Keratinocyte (primary cell): ENCODE data around the gene PIM2. TPM values are rescaled to one million over a fixed set of nuclear protein-coding genes. Genes with fewer than 3 reads are reported as not detected.
"Not testable (repeated sequence)": the region's sequence is repeated elsewhere in the genome, so short reads cannot be mapped to it uniquely, and the experiment has no call there.

Experiments used
- DNase-seq: peaks from one replicate; pipeline ENCODE4 v3.0.0-alpha.2; 2011; ENCODE audit warnings: low read depth, missing footprints, low spot score
- FAIRE-seq: peaks from 2 replicates; lab custom pipeline; 2011; peaks lifted over from hg19 to GRCh38; lab: Jason Lieb, UNC
- H2AFZ ChIP-seq: 2 replicates; pipeline ENCODE4 v1.6.0; 2012; ENCODE audit warnings: low read length, control low read depth, inconsistent platforms; ENCODE audit not compliant: control insufficient read depth
- H3K27ac ChIP-seq: 2 replicates; pipeline ENCODE4 v1.5.1; 2011; ENCODE audit warnings: low read length; ENCODE audit not compliant: control insufficient read depth, insufficient read depth
- H3K27me3 ChIP-seq: 3 replicates; pipeline ENCODE4 v1.6.0; 2011; ENCODE audit warnings: low read length; ENCODE audit not compliant: control insufficient read depth, insufficient read depth; ENCODE audit errors: extremely low read depth
- H3K36me3 ChIP-seq, 2 experiments: 2 replicates in 1 of 2; 3 replicates in 1 of 2; pipeline ENCODE4 v1.5.1; 2011; ENCODE audit warnings: low read length in 2 of 2, mild to moderate bottlenecking in 1 of 2; ENCODE audit not compliant: control insufficient read depth in 2 of 2, insufficient read depth in 2 of 2; ENCODE audit errors: extremely low read depth in 1 of 2
- H3K4me1 ChIP-seq: 3 replicates; pipeline ENCODE4 v1.5.1; 2011; ENCODE audit warnings: low read length; ENCODE audit not compliant: control insufficient read depth, insufficient read depth; ENCODE audit errors: extremely low read depth
- H3K4me2 ChIP-seq: 3 replicates; pipeline ENCODE4 v1.6.0; 2011; ENCODE audit warnings: low read depth, low read length; ENCODE audit not compliant: control insufficient read depth, insufficient read depth; ENCODE audit errors: extremely low read depth
- H3K4me3 ChIP-seq, 3 experiments: fragments of 200-600 bp in 1 of 3; sonication (generic) in 1 of 3; 2 replicates in 2 of 3; 3 replicates in 1 of 3; pipeline ENCODE4 v1.5.1; 2011 to 2016; ENCODE audit warnings: low read length in 3 of 3, mild to moderate bottlenecking in 3 of 3, control low read depth in 2 of 3, inconsistent platforms in 1 of 3, low read depth in 1 of 3, mixed read lengths in 1 of 3, mixed run types in 1 of 3, moderate library complexity in 1 of 3; ENCODE audit not compliant: control insufficient read depth in 2 of 3, insufficient read depth in 2 of 3; ENCODE audit errors: extremely low read depth in 1 of 3
- H3K79me2 ChIP-seq: 2 replicates; pipeline ENCODE4 v1.6.0; 2012; ENCODE audit warnings: low read length; ENCODE audit not compliant: control insufficient read depth, insufficient read depth
- H3K9ac ChIP-seq: 3 replicates; pipeline ENCODE4 v1.6.0; 2011; ENCODE audit warnings: low read length; ENCODE audit not compliant: control insufficient read depth, insufficient read depth; ENCODE audit errors: extremely low read depth
- H3K9me1 ChIP-seq: 3 replicates; pipeline ENCODE4 v1.6.0; 2011; ENCODE audit warnings: low read length; ENCODE audit not compliant: control insufficient read depth, insufficient read depth; ENCODE audit errors: extremely low read depth
- H3K9me3 ChIP-seq: 2 replicates; pipeline ENCODE4 v1.5.1; 2012; ENCODE audit warnings: low read depth, low read length; ENCODE audit not compliant: control insufficient read depth
- H4K20me1 ChIP-seq: 3 replicates; pipeline ENCODE4 v1.6.0; 2011; ENCODE audit warnings: low read length; ENCODE audit not compliant: control insufficient read depth, insufficient read depth; ENCODE audit errors: extremely low read depth
- CTCF ChIP-seq, 3 experiments: IDR thresholded peaks in 1 of 3; conservative IDR thresholded peaks in 1 of 3; optimal IDR thresholded peaks in 1 of 3; 2 replicates in 2 of 3; 3 replicates in 1 of 3; pipeline versions ENCODE3 to v1.5.1; 2011; ENCODE audit warnings: low read length in 3 of 3, mild to moderate bottlenecking in 3 of 3, moderate library complexity in 2 of 3, control low read depth in 1 of 3, inconsistent platforms in 1 of 3; ENCODE audit not compliant: insufficient read depth in 2 of 3; ENCODE audit errors: extremely low read depth in 1 of 3
- EZH2 ChIP-seq: IDR thresholded peaks from one replicate; pipeline ENCODE4 v1.6.1; 2012; ENCODE audit warnings: inconsistent platforms, mild to moderate bottlenecking, low read length, moderate library complexity
- dilution Hi-C: fragments of 300-500 bp; cut with MboI; formaldehyde crosslinking; loops from one replicate; pipeline ENCODE4 v1.7.0; 2020; ENCODE audit warnings: low sequenced_read_pairs; ENCODE audit not compliant: extremely low pct_ligation_motif_present
- polyA plus RNA-seq, 5 experiments: library from polyadenylated mRNA; depleted of rRNA in 3 of 5; stranded (reverse) in 3 of 5; stranded (forward) in 1 of 5; unstranded in 1 of 5; fragments of >200 nt; gene quantifications; 1 replicate in 1 of 5; 2 replicates in 3 of 5; 3 replicates in 1 of 5; pipeline versions ENCODE4 v1.2.1 to v1.2.3, GENCODE V29; 2011 to 2012; ENCODE audit warnings: missing spikeins in 2 of 5, low read depth in 1 of 5, low replicate concordance in 1 of 5

The PIM2 gene
- polyA plus RNA-seq, 1 donor (not counting 4 experiments of a cell fraction or from before 2014, with no cell fraction given): 9.9 TPM

- peak overlapping the region; percentile 41 to 63 (median 57) for H3K4me3 ChIP-seq
- no peaks in the 10 kb centered on the region for H3K9me1 ChIP-seq
- dilution Hi-C loops: no loop called here
- peaks cover 4% of the 10 kb centered on the region for H3K79me2 ChIP-seq
- no peaks in the 10 kb centered on the region for H3K27me3 ChIP-seq
- no peaks in the 10 kb centered on the region for H4K20me1 ChIP-seq
- no peak overlapping the region for H3K27ac ChIP-seq
- FAIRE-seq (no peak), DNase-seq (no peak)
- H2AFZ ChIP-seq: peak overlapping the region; percentile 78
- no peak for TF ChIP-seq CTCF (optimal IDR thresholded peaks at IDR 0.05 in 1 of 3, IDR thresholded peaks at IDR 0.05 in 1 of 3, conservative IDR thresholded peaks at IDR 0.05 in 1 of 3; ENCODE audit: extremely low read depth in 1 of 3, insufficient read depth in 2 of 3, low read length in 3 of 3)
- no peak for TF ChIP-seq EZH2
- H3K36me3 ChIP-seq: no peaks in the 10 kb centered on the region
- peak overlapping the region; percentile 13 for H3K9ac ChIP-seq
- H3K4me1 ChIP-seq: no peaks in the 10 kb centered on the region
- no peaks in the 10 kb centered on the region for H3K9me3 ChIP-seq
- H3K4me2 ChIP-seq: peak overlapping the region; percentile 63
These were observed 27.9 kb downstream of the PIM2 start for GRCh38 chrX:48890934-48891401.

- H2AFZ ChIP-seq: peak overlapping the region; percentile 78
- dilution Hi-C loops: no loop called here
These were observed 28.4 kb downstream of the PIM2 start for GRCh38 chrX:48890296-48890925.

GRCh38 chrX:48886586-48886985 is 32.2 kb downstream of the PIM2 start:
- H3K4me3 ChIP-seq, H3K4me2 ChIP-seq, H3K9me3 ChIP-seq, FAIRE-seq, H3K9me1 ChIP-seq, H3K4me1 ChIP-seq, H3K79me2 ChIP-seq, dilution Hi-C loops, H2AFZ ChIP-seq, H3K27ac ChIP-seq, H3K36me3 ChIP-seq, H3K27me3 ChIP-seq, DNase-seq, H3K9ac ChIP-seq, H4K20me1 ChIP-seq: not testable (repeated sequence)

More at GRCh38 chrX:48890296-48890925, 28.4 kb downstream of the PIM2 start:
- no peaks in the 10 kb centered on the region for H3K4me1 ChIP-seq
- H3K4me3 ChIP-seq: peak overlapping the region in 2 of 3 experiments; percentile 57 to 63
- no peak for DNase-seq
- no peak for TF ChIP-seq EZH2
- no peak for TF ChIP-seq CTCF (optimal IDR thresholded peaks at IDR 0.05 in 1 of 3, IDR thresholded peaks at IDR 0.05 in 1 of 3, conservative IDR thresholded peaks at IDR 0.05 in 1 of 3; ENCODE audit: extremely low read depth in 1 of 3, insufficient read depth in 2 of 3, low read length in 3 of 3)
- peak overlapping the region; percentile 63 for H3K4me2 ChIP-seq
- H3K27ac ChIP-seq: no peak overlapping the region
- no peaks in the 10 kb centered on the region for H3K9me3 ChIP-seq
- no peak for FAIRE-seq
- no peaks in the 10 kb centered on the region for H3K36me3 ChIP-seq
- no peaks in the 10 kb centered on the region for H3K9me1 ChIP-seq
- no peaks in the 10 kb centered on the region for H3K27me3 ChIP-seq
- no peaks in the 10 kb centered on the region for H4K20me1 ChIP-seq
- H3K9ac ChIP-seq: peak overlapping the region; percentile 13
- peaks cover 4% of the 10 kb centered on the region for H3K79me2 ChIP-seq
